Measurements from ENCODE around the gene CHRNE. TPM values are rescaled to one million over a fixed set of nuclear protein-coding genes. Genes with fewer than 3 reads are reported as not detected.
"Not testable (repeated sequence)": the region's sequence is repeated elsewhere in the genome, so short reads cannot be mapped to it uniquely, and the experiment has no call there.

CHRNE gene
- total and polyA plus RNA-seq, 2 donors (not counting 1 experiment from before 2014, with no cell fraction given) = 0.19 to 0.66 TPM

GRCh38 chr17:4870855-4871254 lies 32.0 kb downstream of the CHRNE start:
- H4K20me1 ChIP-seq (ENCODE audit: control insufficient read depth, extremely low read depth, insufficient read depth, low read length) = no peaks in the 10 kb centered on the region
- TF ChIP-seq EZH2 (IDR thresholded peaks at IDR 0.05; ENCODE audit: low read length, missing control alignments) = no peak
- no peak for TF ChIP-seq CTCF (conservative IDR thresholded peaks at IDR 0.05 in 1 of 2, IDR thresholded peaks at IDR 0.05 in 1 of 2; ENCODE audit: low read depth in 1 of 2, low read length in 2 of 2)
- no peak overlapping the region for H3K27ac ChIP-seq (ENCODE audit: insufficient read depth, low read length)
- no peaks in the 10 kb centered on the region for H3K4me1 ChIP-seq (ENCODE audit: control insufficient read depth, extremely low read depth, insufficient read depth, low read length)
- no peaks in the 10 kb centered on the region for H3K79me2 ChIP-seq (ENCODE audit: control insufficient read depth, insufficient read depth, low read length)
- H3K9ac ChIP-seq (ENCODE audit: insufficient read depth, low read length) = no peak overlapping the region
- no peaks in the 10 kb centered on the region for H3K27me3 ChIP-seq (ENCODE audit: control insufficient read depth, insufficient read depth, low read length)
- H3K4me3 ChIP-seq (replicated peaks in 1 of 4; ENCODE audit: control extremely low read depth in 1 of 4, insufficient read depth in 1 of 4, low read depth in 3 of 4, low read length in 4 of 4) = no peak overlapping the region
- H3K36me3 ChIP-seq (ENCODE audit: control insufficient read depth, insufficient read depth, low read length) = no peaks in the 10 kb centered on the region
- DNase-seq (ENCODE audit: low read depth in 2 of 2) = no peak
- no peak overlapping the region for H3K4me2 ChIP-seq (ENCODE audit: extremely low read depth, insufficient read depth, low read length)
- no peak overlapping the region for H2AFZ ChIP-seq (ENCODE audit: low read length)
- H3K9me3 ChIP-seq (ENCODE audit: control insufficient read depth, insufficient read depth, low read depth, low read length) = no peaks in the 10 kb centered on the region

DNA sequence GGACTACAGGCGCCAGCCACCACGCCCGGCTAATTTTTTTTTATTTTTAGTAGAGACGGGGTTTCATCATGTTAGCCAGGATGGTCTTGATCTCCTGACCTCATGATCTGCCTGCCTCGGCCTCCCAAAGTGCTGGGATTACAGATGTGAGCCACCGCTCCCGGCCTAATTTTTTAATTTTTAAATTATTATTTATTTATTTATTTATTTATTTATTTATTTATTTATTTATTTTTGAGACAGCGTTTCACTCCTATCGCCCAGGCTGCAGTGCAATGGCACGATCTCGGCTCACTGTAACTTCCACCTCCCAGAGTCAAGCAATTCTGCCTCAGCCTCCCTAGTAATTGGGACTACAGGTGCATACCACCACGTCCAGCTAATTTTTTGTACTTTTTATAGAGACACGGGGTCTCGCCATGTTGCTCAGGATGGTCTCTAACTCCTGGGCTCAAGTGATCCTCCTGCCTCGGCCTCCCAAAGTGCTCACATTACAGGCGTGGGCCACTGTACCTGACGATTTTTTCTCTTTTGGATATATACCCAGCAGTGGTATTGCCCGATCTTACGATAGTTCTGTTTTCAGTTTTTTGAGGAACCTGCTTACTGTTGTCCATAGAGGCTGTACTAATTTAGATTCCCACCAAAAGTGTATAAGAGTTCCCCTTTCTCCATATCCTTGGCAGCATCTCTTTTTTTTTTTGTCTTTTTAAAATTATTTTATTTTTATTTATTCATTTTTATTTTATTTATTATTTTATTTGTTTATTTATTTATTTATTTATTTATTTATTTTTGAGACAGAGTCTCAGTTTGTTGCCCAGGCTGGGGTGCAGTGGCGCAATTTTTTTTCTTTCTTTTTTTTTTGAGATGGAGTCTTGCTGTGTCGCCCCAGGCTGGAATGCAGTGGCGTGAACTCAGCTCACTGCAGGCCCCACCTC lies 33.6 kb downstream of the CHRNE start:
- H3K27me3 ChIP-seq (ENCODE audit: control insufficient read depth, insufficient read depth, low read length); H3K9me3 ChIP-seq (ENCODE audit: control insufficient read depth, insufficient read depth, low read depth, low read length); H3K27ac ChIP-seq (ENCODE audit: insufficient read depth, low read length); H3K36me3 ChIP-seq (ENCODE audit: control insufficient read depth, insufficient read depth, low read length); H3K9ac ChIP-seq (ENCODE audit: insufficient read depth, low read length); H3K4me1 ChIP-seq (ENCODE audit: control insufficient read depth, extremely low read depth, insufficient read depth, low read length); DNase-seq (ENCODE audit: low read depth in 2 of 2); H4K20me1 ChIP-seq (ENCODE audit: control insufficient read depth, extremely low read depth, insufficient read depth, low read length); H3K4me2 ChIP-seq (ENCODE audit: extremely low read depth, insufficient read depth, low read length); H3K79me2 ChIP-seq (ENCODE audit: control insufficient read depth, insufficient read depth, low read length); H3K4me3 ChIP-seq (replicated peaks in 1 of 4; ENCODE audit: control extremely low read depth in 1 of 4, insufficient read depth in 1 of 4, low read depth in 3 of 4, low read length in 4 of 4); H2AFZ ChIP-seq (ENCODE audit: low read length): not testable (repeated sequence)

DNA sequence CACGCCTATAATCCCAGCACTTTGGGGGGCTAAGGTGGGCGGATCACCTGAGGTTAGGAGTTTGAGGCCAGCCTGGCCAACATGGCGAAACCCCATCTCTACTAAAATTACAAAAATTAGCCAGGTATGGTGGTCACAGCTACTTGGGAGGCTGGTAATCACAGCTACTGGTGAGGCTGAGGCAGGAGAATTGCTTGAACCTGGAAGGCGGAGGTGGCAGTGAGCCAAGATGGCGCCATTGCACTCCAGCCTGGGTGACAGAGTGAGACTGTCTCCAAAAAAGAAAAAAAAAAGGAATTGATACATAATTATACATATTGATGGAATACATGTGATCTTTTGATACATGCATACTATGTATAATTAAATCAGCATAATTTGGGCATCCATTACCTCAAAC lies 35.4 kb downstream of the CHRNE start:
- not testable (repeated sequence) for H3K79me2 ChIP-seq (ENCODE audit: control insufficient read depth, insufficient read depth, low read length); H4K20me1 ChIP-seq (ENCODE audit: control insufficient read depth, extremely low read depth, insufficient read depth, low read length); H2AFZ ChIP-seq (ENCODE audit: low read length); H3K9me3 ChIP-seq (ENCODE audit: control insufficient read depth, insufficient read depth, low read depth, low read length); H3K4me3 ChIP-seq (replicated peaks in 1 of 4; ENCODE audit: control extremely low read depth in 1 of 4, insufficient read depth in 1 of 4, low read depth in 3 of 4, low read length in 4 of 4); H3K27me3 ChIP-seq (ENCODE audit: control insufficient read depth, insufficient read depth, low read length); H3K9ac ChIP-seq (ENCODE audit: insufficient read depth, low read length); H3K36me3 ChIP-seq (ENCODE audit: control insufficient read depth, insufficient read depth, low read length); H3K4me1 ChIP-seq (ENCODE audit: control insufficient read depth, extremely low read depth, insufficient read depth, low read length); H3K27ac ChIP-seq (ENCODE audit: insufficient read depth, low read length); DNase-seq (ENCODE audit: low read depth in 2 of 2); H3K4me2 ChIP-seq (ENCODE audit: extremely low read depth, insufficient read depth, low read length)

DNA sequence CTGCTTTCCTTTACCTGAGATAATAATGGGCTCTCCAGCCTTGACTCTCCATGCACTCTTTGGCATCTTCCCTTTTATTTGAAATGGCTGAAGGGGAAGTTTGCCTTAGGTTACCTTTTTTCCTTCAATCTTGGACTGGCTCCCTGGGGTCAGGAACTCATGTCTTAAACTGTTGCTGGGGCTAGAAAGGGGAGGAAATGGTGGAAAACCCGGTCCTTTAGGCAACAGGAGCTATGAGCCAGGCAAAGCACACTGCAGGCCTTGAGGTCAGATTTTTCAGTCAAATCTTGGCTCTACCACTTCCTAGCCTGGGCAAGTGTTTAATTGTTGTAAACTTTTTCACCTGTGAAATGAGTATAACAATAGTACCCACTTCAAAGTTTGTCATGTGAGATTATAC lies 39.6 kb downstream of the CHRNE start:
- H3K27me3 ChIP-seq (ENCODE audit: control insufficient read depth, insufficient read depth, low read length) = no peaks in the 10 kb centered on the region
- H3K4me3 ChIP-seq (replicated peaks in 1 of 4; ENCODE audit: control extremely low read depth in 1 of 4, insufficient read depth in 1 of 4, low read depth in 3 of 4, low read length in 4 of 4) = no peak overlapping the region
- no peaks in the 10 kb centered on the region for H4K20me1 ChIP-seq (ENCODE audit: control insufficient read depth, extremely low read depth, insufficient read depth, low read length)
- no peaks in the 10 kb centered on the region for H3K79me2 ChIP-seq (ENCODE audit: control insufficient read depth, insufficient read depth, low read length)
- no peaks in the 10 kb centered on the region for H3K9me3 ChIP-seq (ENCODE audit: control insufficient read depth, insufficient read depth, low read depth, low read length)
- H3K9ac ChIP-seq (ENCODE audit: insufficient read depth, low read length) = no peak overlapping the region
- H3K4me2 ChIP-seq (ENCODE audit: extremely low read depth, insufficient read depth, low read length) = no peak overlapping the region
- DNase-seq (ENCODE audit: low read depth in 2 of 2) = no peak
- TF ChIP-seq CTCF (conservative IDR thresholded peaks at IDR 0.05 in 1 of 2, IDR thresholded peaks at IDR 0.05 in 1 of 2; ENCODE audit: low read depth in 1 of 2, low read length in 2 of 2) = no peak
- TF ChIP-seq EZH2 (IDR thresholded peaks at IDR 0.05; ENCODE audit: low read length, missing control alignments) = no peak
- H3K4me1 ChIP-seq (ENCODE audit: control insufficient read depth, extremely low read depth, insufficient read depth, low read length) = no peaks in the 10 kb centered on the region
- H2AFZ ChIP-seq (ENCODE audit: low read length) = no peak overlapping the region
- H3K36me3 ChIP-seq (ENCODE audit: control insufficient read depth, insufficient read depth, low read length) = no peaks in the 10 kb centered on the region
- no peak overlapping the region for H3K27ac ChIP-seq (ENCODE audit: insufficient read depth, low read length)

All from fibroblast of lung (primary cell).